Hepatocyte (in vitro differentiated cells): ENCODE results near the gene C15orf39. TPM values are rescaled to one million over a fixed set of nuclear protein-coding genes. Genes with fewer than 3 reads are reported as not detected.

Experiments used
- DNase-seq: peaks from one replicate; pipeline ENCODE4 v3.0.0-alpha.2; 2016; ENCODE audit warnings: low spot score
- H2AFZ ChIP-seq: fragments of 200-600 bp; sonication (generic); 2 replicates; pipeline ENCODE4 v1.6.0; 2016; ENCODE audit warnings: antibody characterized with exemption, mild to moderate bottlenecking
- H3K27ac ChIP-seq: fragments of 200-600 bp; sonication (generic); 2 replicates; pipeline ENCODE4 v1.5.1; 2016; ENCODE audit warnings: mild to moderate bottlenecking
- H3K27me3 ChIP-seq: fragments of 200-600 bp; sonication (generic); 2 replicates; pipeline ENCODE4 v1.6.1; 2016
- H3K36me3 ChIP-seq: fragments of 200-600 bp; sonication (generic); replicated peaks from 2 replicates; pipeline ENCODE4 v1.5.1; 2016; ENCODE audit warnings: low read depth; ENCODE audit not compliant: insufficient read depth
- H3K4me1 ChIP-seq: fragments of 200-600 bp; sonication (generic); 2 replicates; pipeline ENCODE4 v1.5.1; 2016; ENCODE audit warnings: mild to moderate bottlenecking, moderate library complexity; ENCODE audit not compliant: insufficient read depth
- H3K4me2 ChIP-seq: fragments of 200-600 bp; sonication (generic); 2 replicates; pipeline ENCODE4 v1.6.0; 2016
- H3K4me3 ChIP-seq: fragments of 200-600 bp; sonication (generic); 2 replicates; pipeline ENCODE4 v1.5.1; 2016; ENCODE audit warnings: mild to moderate bottlenecking
- H3K79me2 ChIP-seq: fragments of 200-600 bp; sonication (generic); 2 replicates; pipeline ENCODE4 v1.6.0; 2017; ENCODE audit warnings: mild to moderate bottlenecking
- H3K9me2 ChIP-seq: fragments of 200-600 bp; sonication (generic); replicated peaks from 2 replicates; pipeline ENCODE4 v1.6.0; 2017; ENCODE audit warnings: mild to moderate bottlenecking; ENCODE audit not compliant: insufficient read depth
- H3K9me3 ChIP-seq: fragments of 200-600 bp; sonication (generic); 2 replicates; pipeline ENCODE4 v1.5.1; 2016; ENCODE audit warnings: low read depth, mild to moderate bottlenecking
- H4K20me1 ChIP-seq: fragments of 200-600 bp; sonication (generic); 2 replicates; pipeline ENCODE4 v1.6.0; 2016; ENCODE audit warnings: mild to moderate bottlenecking; ENCODE audit not compliant: insufficient read depth, poor library complexity, severe bottlenecking
- EZH2 ChIP-seq: fragments of 200-600 bp; sonication (generic); IDR thresholded peaks from 2 replicates; pipeline ENCODE4 v1.6.1; 2016; ENCODE audit warnings: antibody characterized with exemption, mild to moderate bottlenecking, borderline replicate concordance
- EZH2phosphoT487 ChIP-seq: fragments of 200-600 bp; sonication (generic); IDR thresholded peaks from one replicate; pipeline ENCODE4 v1.6.1; 2018; ENCODE audit warnings: antibody characterized with exemption, mild to moderate bottlenecking, low read depth, moderate library complexity; ENCODE audit not compliant: unreplicated experiment, severe bottlenecking
- WGBS: methylation state at CpG from one replicate; pipeline ENCODE4 v1.1.6; 2016; ENCODE audit warnings: low lambda C conversion rate; ENCODE audit errors: missing lambda C conversion rate; 5-methylcytosine and 5-hydroxymethylcytosine counted together
- polyA plus RNA-seq: library from polyadenylated mRNA; unstranded; fragments of >200 nt; fragmentation: Nextera tagmentation; extraction: Ambion mirVana; gene quantifications from 2 replicates; pipeline ENCODE4 v1.2.1, GENCODE V29; 2016
- total RNA-seq: library from RNA; depleted of rRNA; stranded (reverse); fragments of >200 nt; gene quantifications from 2 replicates; pipeline ENCODE4 v1.2.3, GENCODE V29; 2014
- TF ChIP-seq, protein P1 (sequence below): fragments of 200-600 bp; sonication (generic); IDR thresholded peaks from 2 replicates; pipeline ENCODE4 v1.5.1; 2016; ENCODE audit warnings: antibody characterized with exemption, mild to moderate bottlenecking; ENCODE audit not compliant: poor library complexity

C15orf39 gene
- total and polyA plus RNA-seq, 2 experiments from 2014 or later: 15.3 to 18.3 TPM

DNA sequence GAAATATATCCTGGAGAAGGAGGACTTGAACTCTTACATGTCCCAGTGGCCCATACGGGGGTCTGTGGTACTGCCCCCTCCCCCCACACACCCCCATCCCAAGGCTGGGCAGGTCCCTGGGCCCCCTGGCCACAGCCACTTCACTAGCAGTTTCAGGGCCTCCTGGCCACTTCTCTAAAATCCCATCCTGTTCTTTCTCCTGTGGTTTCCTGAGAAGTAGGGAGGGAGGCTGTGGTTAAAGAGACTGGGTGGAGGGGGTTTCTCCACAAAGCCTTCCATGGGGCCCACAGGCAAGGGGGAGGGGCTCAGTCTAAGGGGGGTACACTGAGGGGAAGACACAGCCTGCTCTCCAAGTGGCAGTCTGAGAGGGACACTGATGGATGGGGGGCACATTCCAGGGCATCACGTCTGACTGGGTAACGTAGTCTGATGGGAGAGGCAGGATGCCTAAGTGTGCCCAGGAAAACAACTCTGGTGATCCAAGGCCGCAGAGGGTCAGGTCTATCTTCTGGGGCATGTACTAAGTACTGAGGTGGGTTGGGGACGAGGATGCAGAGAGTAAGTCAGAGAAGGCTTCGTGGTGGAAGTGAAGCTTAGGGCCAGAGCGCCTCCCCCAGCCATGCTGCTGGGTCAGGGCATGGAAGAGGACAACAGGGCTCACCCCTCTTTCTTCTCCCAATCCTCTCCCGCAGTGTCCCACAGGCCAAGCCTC, 48.0 kb upstream of the C15orf39 start:
- H4K20me1 ChIP-seq: no peaks in the 10 kb centered on the region
- H3K4me2 ChIP-seq: no peak overlapping the region
- no peak for DNase-seq
- H2AFZ ChIP-seq: no peak overlapping the region
- H3K27me3 ChIP-seq: no peaks in the 10 kb centered on the region
- no peak overlapping the region for H3K27ac ChIP-seq
- H3K4me1 ChIP-seq: peaks cover 5% of the 10 kb centered on the region
- 92% methylated on average over 7 of the region's 8 CpGs for WGBS
- no peak overlapping the region for H3K4me3 ChIP-seq
- H3K36me3 ChIP-seq: no peaks in the 10 kb centered on the region
- H3K9me2 ChIP-seq: no peaks in the 10 kb centered on the region
- H3K79me2 ChIP-seq: no peaks in the 10 kb centered on the region
- TF ChIP-seq EZH2: no peak
- TF ChIP-seq, protein P1, sequence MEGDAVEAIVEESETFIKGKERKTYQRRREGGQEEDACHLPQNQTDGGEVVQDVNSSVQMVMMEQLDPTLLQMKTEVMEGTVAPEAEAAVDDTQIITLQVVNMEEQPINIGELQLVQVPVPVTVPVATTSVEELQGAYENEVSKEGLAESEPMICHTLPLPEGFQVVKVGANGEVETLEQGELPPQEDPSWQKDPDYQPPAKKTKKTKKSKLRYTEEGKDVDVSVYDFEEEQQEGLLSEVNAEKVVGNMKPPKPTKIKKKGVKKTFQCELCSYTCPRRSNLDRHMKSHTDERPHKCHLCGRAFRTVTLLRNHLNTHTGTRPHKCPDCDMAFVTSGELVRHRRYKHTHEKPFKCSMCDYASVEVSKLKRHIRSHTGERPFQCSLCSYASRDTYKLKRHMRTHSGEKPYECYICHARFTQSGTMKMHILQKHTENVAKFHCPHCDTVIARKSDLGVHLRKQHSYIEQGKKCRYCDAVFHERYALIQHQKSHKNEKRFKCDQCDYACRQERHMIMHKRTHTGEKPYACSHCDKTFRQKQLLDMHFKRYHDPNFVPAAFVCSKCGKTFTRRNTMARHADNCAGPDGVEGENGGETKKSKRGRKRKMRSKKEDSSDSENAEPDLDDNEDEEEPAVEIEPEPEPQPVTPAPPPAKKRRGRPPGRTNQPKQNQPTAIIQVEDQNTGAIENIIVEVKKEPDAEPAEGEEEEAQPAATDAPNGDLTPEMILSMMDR: no peak
- no peak for TF ChIP-seq EZH2phosphoT487
- H3K9me3 ChIP-seq: no peaks in the 10 kb centered on the region

DNA sequence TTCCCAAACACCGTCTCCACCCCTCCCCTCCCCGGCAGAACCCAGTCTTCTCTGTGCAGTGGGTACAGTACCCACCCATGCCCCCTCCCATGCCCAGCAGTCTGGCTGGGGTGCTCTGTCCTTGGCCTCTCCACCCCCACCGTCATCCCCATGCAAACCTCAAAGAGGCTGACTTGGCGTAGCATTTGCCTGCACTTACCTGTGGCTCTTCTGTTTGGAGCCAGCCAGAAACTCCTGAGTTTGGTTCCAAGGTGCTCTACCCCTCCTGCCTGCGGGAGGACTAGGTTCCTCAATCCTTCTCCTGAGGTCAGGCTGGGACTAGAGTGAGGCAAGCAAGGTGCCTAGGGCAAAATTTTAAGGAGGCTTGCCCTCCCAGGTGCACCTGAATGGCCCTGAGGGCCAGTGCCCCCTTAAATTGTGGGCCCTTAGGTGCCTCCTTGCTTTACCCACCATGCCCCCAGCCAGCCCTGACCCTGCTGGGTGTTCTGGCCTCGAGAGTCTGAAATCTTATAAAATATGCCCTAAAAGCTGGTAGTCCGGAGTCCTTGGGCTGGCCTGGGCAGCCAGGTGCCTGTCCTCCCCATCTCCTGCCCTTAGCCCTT, 47.1 kb upstream of the C15orf39 start:
- no peaks in the 10 kb centered on the region for H3K36me3 ChIP-seq
- no peak for DNase-seq
- H3K79me2 ChIP-seq: no peaks in the 10 kb centered on the region
- H3K27me3 ChIP-seq: no peaks in the 10 kb centered on the region
- TF ChIP-seq EZH2phosphoT487 (no peak), EZH2 (no peak)
- TF ChIP-seq, protein P1: no peak
- no peak overlapping the region for H3K27ac ChIP-seq
- H4K20me1 ChIP-seq: no peaks in the 10 kb centered on the region
- no peak overlapping the region for H3K4me3 ChIP-seq
- 94% methylated on average over 5 of the region's 7 CpGs for WGBS
- H3K9me3 ChIP-seq: no peaks in the 10 kb centered on the region
- H3K4me2 ChIP-seq: no peak overlapping the region
- H2AFZ ChIP-seq: no peak overlapping the region
- no peaks in the 10 kb centered on the region for H3K9me2 ChIP-seq
- H3K4me1 ChIP-seq: peaks cover 10% of the 10 kb centered on the region

DNA sequence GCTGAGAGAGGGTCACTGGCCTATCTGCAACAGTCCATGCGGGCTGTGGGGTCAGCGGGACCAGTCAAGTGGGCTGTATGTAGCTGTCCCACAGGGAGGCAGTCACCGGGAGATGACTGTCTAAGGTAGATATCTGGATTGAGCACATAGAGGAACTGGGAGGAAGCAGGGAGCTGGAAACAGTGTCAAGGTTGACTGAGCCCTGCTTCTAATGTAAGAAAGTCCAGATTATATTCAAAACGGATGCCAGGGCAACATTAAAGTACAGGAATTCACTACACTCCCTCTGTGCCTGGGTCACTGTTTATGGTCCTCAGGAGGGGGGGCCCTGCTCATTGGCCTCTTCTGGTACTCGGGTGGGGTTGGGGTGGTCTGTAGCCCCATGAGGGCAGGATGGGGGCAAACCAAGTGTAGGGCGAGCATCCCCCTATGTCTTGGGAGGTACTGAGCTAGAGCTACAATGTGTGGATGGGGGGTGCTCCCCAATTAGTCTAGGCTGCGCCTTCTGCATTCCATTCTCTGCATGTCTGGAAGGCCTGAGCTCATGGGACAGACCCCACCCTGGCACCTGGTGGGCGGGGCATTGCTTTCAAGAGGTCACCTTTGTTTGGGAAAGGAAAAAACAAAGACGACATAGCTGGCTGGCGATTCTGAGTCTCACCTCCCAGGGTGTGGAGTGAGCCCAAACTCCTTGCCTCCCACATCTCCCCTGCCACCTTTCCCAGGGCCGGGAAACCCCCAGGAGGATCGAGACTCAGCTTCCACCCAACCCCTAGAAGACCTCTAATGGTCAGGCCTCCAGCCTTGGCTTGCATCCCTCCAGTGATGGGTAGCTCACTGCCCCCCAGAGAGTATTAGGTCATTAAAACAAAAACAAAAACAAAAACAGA, 45.1 kb upstream of the C15orf39 start:
- H3K4me3 ChIP-seq: no peak overlapping the region
- H3K27ac ChIP-seq: no peak overlapping the region
- no peak for DNase-seq
- no peak overlapping the region for H3K4me2 ChIP-seq
- H3K79me2 ChIP-seq: no peaks in the 10 kb centered on the region
- TF ChIP-seq EZH2phosphoT487 (no peak), EZH2 (no peak)
- TF ChIP-seq, protein P1: no peak
- WGBS: 80% methylated on average over 12 of the region's 12 CpGs
- H3K9me3 ChIP-seq: no peaks in the 10 kb centered on the region
- H3K4me1 ChIP-seq: peaks cover 18% of the 10 kb centered on the region
- no peaks in the 10 kb centered on the region for H3K27me3 ChIP-seq
- H3K36me3 ChIP-seq: no peaks in the 10 kb centered on the region
- H4K20me1 ChIP-seq: no peaks in the 10 kb centered on the region
- no peak overlapping the region for H2AFZ ChIP-seq
- H3K9me2 ChIP-seq: no peaks in the 10 kb centered on the region
